Astrocyte (in vitro differentiated cells and primary cell): Measurements from ENCODE around the gene DOCK3.

ENCODE experiments used
- CTCF ChIP-seq: IDR thresholded peaks from 2 replicates; pipeline ENCODE4 v1.5.1; 2011; ENCODE audit warnings: low read depth, mild to moderate bottlenecking, inconsistent platforms, low read length, moderate library complexity; ENCODE audit not compliant: insufficient read depth
- EZH2 ChIP-seq: IDR thresholded peaks from 2 replicates; pipeline ENCODE4 v1.6.1; 2012; ENCODE audit warnings: mild to moderate bottlenecking, low read length, inconsistent platforms; ENCODE audit not compliant: insufficient read depth

DNA sequence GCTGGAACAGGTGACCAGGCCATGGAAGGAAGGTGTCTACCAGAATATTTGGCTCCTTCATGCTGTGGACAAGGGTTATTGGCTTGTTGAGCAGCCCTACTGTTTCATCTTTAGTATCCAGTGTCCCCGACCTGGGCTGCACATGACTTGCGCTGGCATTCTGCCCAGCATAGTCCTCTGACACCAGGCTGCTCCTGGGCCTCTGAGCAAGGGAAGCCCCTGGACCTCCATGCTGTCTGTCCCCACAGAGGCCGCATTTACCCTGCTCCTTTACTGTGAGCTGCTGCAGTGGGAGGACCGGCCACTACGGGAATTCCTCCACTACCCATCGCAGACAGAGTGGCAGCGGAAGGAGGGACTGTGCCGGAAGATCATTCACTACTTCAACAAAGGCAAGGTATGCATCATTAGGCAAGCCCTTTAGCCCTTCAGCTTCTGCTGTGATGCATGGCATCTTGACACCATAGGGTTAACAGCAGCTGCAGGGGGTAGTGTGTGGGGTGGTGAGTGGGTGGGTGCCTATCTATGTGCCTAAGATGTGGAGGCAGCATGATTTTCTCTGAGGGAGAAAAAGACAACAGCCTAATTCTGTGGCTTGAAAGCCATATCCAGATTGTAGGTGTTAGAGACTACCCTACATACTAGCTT is 666.4 kb downstream of the DOCK3 start:
- TF ChIP-seq CTCF: no peak
- TF ChIP-seq EZH2: no peak
